ENCODE results near the gene PCBP2.

GRCh38 chr12:53461591-53461990 is 9.7 kb downstream of the PCBP2 start:
- no peak for TF ChIP-seq EZH2 (IDR thresholded peaks at IDR 0.05; ENCODE audit: low read length, missing control alignments)
- no peak for TF ChIP-seq CTCF (conservative IDR thresholded peaks at IDR 0.05 in 1 of 2, IDR thresholded peaks at IDR 0.05 in 1 of 2; ENCODE audit: low read depth in 1 of 2, low read length in 2 of 2)
